Left lobe of liver (tissue), 2 donors: ENCODE data around the gene UBA6. TPM values are rescaled to one million over a fixed set of nuclear protein-coding genes. Genes with fewer than 3 reads are reported as not detected.

Experiments
- ATAC-seq: fragments of 200-7000 bp; cut with Tn5 transposase; one replicate; pipeline ENCODE4 v1.9.1; 2020; ENCODE audit warnings: mild to moderate bottlenecking, moderate library complexity
- DNase-seq: peaks from one replicate; pipeline ENCODE4 v3.0.0-alpha.2; 2020; ENCODE audit warnings: low spot score
- total RNA-seq: library from RNA; stranded (reverse); gene quantifications from one replicate; pipeline ENCODE4 v1.2.1, GENCODE V29; 2021
- donor health status: DM: no; HTN: no; CAD: no; lungs with moderate emphysema.
- donor health status: DM: no; HTN: yes; CAD: no.

Gene UBA6
- total RNA-seq, 1 donor from 2014 or later = 19.6 TPM

GRCh38 chr4:67581208-67581857 lies 119.6 kb downstream of the UBA6 start:
- ATAC-seq (no peak), DNase-seq (no peak)

- DNase-seq (no peak), ATAC-seq (no peak)
Observed at GRCh38 chr4:67580577-67580976, 120.4 kb downstream of the UBA6 start.

GRCh38 chr4:67576538-67576937 lies 124.4 kb downstream of the UBA6 start:
- no peak for DNase-seq
- ATAC-seq = no peak

- no peak for DNase-seq
- ATAC-seq = no peak
Observed at GRCh38 chr4:67576059-67576466, 124.9 kb downstream of the UBA6 start.

GRCh38 chr4:67575232-67576058 lies 125.5 kb downstream of the UBA6 start:
- DNase-seq = no peak
- no peak for ATAC-seq

- DNase-seq (no peak), ATAC-seq (no peak)
Observed at GRCh38 chr4:67573193-67573592, 127.8 kb downstream of the UBA6 start.

- DNase-seq (no peak), ATAC-seq (no peak)
Observed at GRCh38 chr4:67571975-67572374, 129.0 kb downstream of the UBA6 start.

GRCh38 chr4:67570537-67570936 lies 130.4 kb downstream of the UBA6 start:
- ATAC-seq = no peak
- DNase-seq = no peak

- ATAC-seq (no peak), DNase-seq (no peak)
Observed at GRCh38 chr4:67568820-67569219, 132.1 kb downstream of the UBA6 start.

- ATAC-seq (no peak), DNase-seq (no peak)
Observed at GRCh38 chr4:67566335-67566734, 134.6 kb downstream of the UBA6 start.

GRCh38 chr4:67565284-67565683 lies 135.7 kb downstream of the UBA6 start:
- ATAC-seq = no peak
- no peak for DNase-seq

Other genes with a start within 250 kb of the UBA6 start
- 7.3 TPM for gene CENPC, start 155.7 kb downstream of the UBA6 start, total RNA-seq
- gene STAP1, start 142.4 kb downstream of the UBA6 start, total RNA-seq = not detected
- not detected for gene GNRHR, start 53.2 kb upstream of the UBA6 start, total RNA-seq
- gene TMPRSS11D, start 182.8 kb upstream of the UBA6 start, total RNA-seq = not detected